ENCODE results near the gene SAE1.
A peak's percentile ranks its signal among the peaks of the same experiment; 100 is the strongest.

SAE1 gene

DNA sequence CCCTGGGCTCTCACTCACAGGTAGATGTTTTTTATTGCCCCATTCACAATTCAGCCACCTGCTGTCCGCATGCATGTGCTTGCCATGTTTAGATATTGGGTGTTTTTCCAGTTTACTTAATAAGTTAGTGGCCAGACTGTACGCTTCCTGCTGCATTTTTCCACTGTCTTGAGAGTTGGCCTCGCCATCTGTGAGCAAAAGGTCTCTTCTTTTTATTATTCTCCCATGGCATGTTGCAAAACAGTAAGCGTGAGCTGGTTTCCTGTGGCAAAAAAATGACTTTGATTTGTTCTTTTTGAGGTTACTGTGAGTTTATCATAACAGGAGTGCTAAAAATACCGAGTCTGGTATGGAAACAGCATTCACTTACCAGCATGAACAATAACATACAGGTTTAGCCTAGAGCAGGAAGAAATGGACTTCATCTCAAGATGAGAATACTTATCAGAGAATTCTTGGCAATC, 46.0 kb downstream of the SAE1 start:
- H3K27me3 Mint-ChIP-seq (ENCODE audit: low read depth): no peaks in the 10 kb centered on the region
- peaks cover 40% of the 10 kb centered on the region for H3K4me1 Mint-ChIP-seq (ENCODE audit: low read depth)
- H3K4me3 Mint-ChIP-seq: peak overlapping the region; percentile 68
- peak overlapping the region; percentile 67 for H3K27ac Mint-ChIP-seq
- peaks cover 66% of the 10 kb centered on the region for H3K36me3 Mint-ChIP-seq (ENCODE audit: low read depth)
- DNase-seq (ENCODE audit: low spot score): peak; percentile 55
- H3K9me3 Mint-ChIP-seq: no peaks in the 10 kb centered on the region

DNA sequence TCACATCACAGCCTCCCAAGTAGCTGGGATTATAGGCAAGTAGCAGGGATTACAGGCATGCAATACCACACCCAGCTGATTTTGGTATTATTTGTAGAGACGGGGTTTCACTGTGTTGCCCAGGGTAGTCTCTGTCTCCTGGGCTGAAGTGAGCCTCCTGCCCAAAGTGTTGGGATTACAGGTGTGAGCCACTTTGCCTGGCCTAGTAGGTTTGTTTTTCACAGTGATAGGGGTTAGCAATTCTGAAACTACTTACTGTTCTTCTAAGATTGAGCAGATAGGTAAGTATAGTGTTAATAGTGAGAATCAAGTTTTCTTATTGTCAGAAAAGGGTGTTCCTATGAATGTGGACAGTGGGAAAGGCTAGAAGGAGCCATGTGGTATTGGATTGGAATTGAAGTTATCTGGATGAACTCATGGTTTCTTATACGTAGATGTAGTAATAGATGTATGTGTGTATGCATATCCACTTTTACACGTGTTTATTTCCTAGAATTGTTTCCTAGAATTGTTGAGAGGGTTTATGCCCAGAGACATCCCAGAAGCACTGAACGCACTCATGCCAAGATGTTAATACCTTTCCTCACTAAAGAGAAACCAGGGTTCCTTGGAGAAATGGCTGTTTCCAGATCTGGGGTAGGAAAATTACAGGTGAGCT, 49.1 kb downstream of the SAE1 start:
- Mint-ChIP-seq H3K9me3 (no peaks in the 10 kb centered on the region), H3K27ac (peak overlapping the region; percentile 27), H3K27me3 (ENCODE audit: low read depth) (no peaks in the 10 kb centered on the region), H3K4me1 (ENCODE audit: low read depth) (peaks cover 63% of the 10 kb centered on the region), H3K4me3 (peak overlapping the region; percentile 41), H3K36me3 (ENCODE audit: low read depth) (peaks cover 70% of the 10 kb centered on the region)
- peak; percentile 23 for DNase-seq (ENCODE audit: low spot score)

DNA sequence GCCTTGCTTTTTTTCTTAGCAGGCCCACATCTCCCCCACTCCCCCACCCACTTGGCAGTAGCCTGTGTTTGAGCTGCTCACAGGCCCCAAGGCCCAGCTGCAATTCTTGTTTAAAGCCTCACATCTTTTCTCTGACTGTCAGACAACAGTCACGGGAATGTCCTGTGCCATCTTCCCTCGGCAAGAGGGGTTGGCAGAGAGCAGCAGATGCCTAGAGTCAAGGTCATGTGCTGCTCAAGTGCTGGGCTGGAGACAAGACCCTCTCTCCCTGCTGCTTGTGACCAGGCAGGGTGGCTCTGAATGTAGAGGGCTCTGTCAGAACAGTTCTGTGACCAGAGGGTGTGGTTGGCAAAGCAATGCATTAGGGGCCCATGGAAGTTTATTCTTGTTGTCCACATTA, 53.0 kb downstream of the SAE1 start:
- Mint-ChIP-seq H3K9me3 (no peaks in the 10 kb centered on the region), H3K27me3 (ENCODE audit: low read depth) (no peaks in the 10 kb centered on the region), H3K36me3 (ENCODE audit: low read depth) (peaks cover 53% of the 10 kb centered on the region), H3K4me1 (ENCODE audit: low read depth) (peaks cover 58% of the 10 kb centered on the region), H3K4me3 (peak overlapping the region; percentile 47), H3K27ac (peak overlapping the region; percentile 54)
- DNase-seq (ENCODE audit: low spot score): no peak

- H3K27ac Mint-ChIP-seq: peak overlapping the region; percentile 95
- no peaks in the 10 kb centered on the region for H3K9me3 Mint-ChIP-seq
- H3K4me1 Mint-ChIP-seq (ENCODE audit: low read depth): peaks cover 67% of the 10 kb centered on the region
- no peaks in the 10 kb centered on the region for H3K27me3 Mint-ChIP-seq (ENCODE audit: low read depth)
- H3K4me3 Mint-ChIP-seq: peak overlapping the region; percentile 71
- DNase-seq (ENCODE audit: low spot score): peak; percentile 92
- H3K36me3 Mint-ChIP-seq (ENCODE audit: low read depth): peaks cover 50% of the 10 kb centered on the region
These were observed 56.1 kb downstream of the SAE1 start for GRCh38 chr19:47186446-47187334.

GRCh38 chr19:47187335-47187655, 56.7 kb downstream of the SAE1 start:
- peaks cover 46% of the 10 kb centered on the region for H3K36me3 Mint-ChIP-seq (ENCODE audit: low read depth)
- peak overlapping the region; percentile 71 for H3K4me3 Mint-ChIP-seq
- H3K9me3 Mint-ChIP-seq: no peaks in the 10 kb centered on the region
- H3K27me3 Mint-ChIP-seq (ENCODE audit: low read depth): no peaks in the 10 kb centered on the region
- no peak for DNase-seq (ENCODE audit: low spot score)
- H3K27ac Mint-ChIP-seq: peak overlapping the region; percentile 95
- H3K4me1 Mint-ChIP-seq (ENCODE audit: low read depth): peaks cover 63% of the 10 kb centered on the region

- Mint-ChIP-seq H3K36me3 (ENCODE audit: low read depth) (peaks cover 43% of the 10 kb centered on the region), H3K9me3 (no peaks in the 10 kb centered on the region), H3K4me1 (ENCODE audit: low read depth) (peaks cover 59% of the 10 kb centered on the region), H3K27ac (peak overlapping the region; percentile 74), H3K4me3 (no peak overlapping the region), H3K27me3 (ENCODE audit: low read depth) (no peaks in the 10 kb centered on the region)
- DNase-seq (ENCODE audit: low spot score): no peak
These were observed 57.2 kb downstream of the SAE1 start for GRCh38 chr19:47187797-47188196.

GRCh38 chr19:47188507-47189033, 57.9 kb downstream of the SAE1 start:
- peak overlapping the region; percentile 9 for H3K4me3 Mint-ChIP-seq
- H3K27me3 Mint-ChIP-seq (ENCODE audit: low read depth): no peaks in the 10 kb centered on the region
- peaks cover 36% of the 10 kb centered on the region for H3K36me3 Mint-ChIP-seq (ENCODE audit: low read depth)
- peaks cover 52% of the 10 kb centered on the region for H3K4me1 Mint-ChIP-seq (ENCODE audit: low read depth)
- peak overlapping the region; percentile 33 for H3K27ac Mint-ChIP-seq
- no peak for DNase-seq (ENCODE audit: low spot score)
- no peaks in the 10 kb centered on the region for H3K9me3 Mint-ChIP-seq

- Mint-ChIP-seq H3K36me3 (ENCODE audit: low read depth) (peaks cover 30% of the 10 kb centered on the region), H3K4me3 (peak overlapping the region; percentile 53), H3K27ac (peak overlapping the region; percentile 80), H3K4me1 (ENCODE audit: low read depth) (peaks cover 46% of the 10 kb centered on the region), H3K27me3 (ENCODE audit: low read depth) (no peaks in the 10 kb centered on the region), H3K9me3 (no peaks in the 10 kb centered on the region)
- peak; percentile 71 for DNase-seq (ENCODE audit: low spot score)
These were observed 59.6 kb downstream of the SAE1 start for GRCh38 chr19:47190167-47190727.

DNA sequence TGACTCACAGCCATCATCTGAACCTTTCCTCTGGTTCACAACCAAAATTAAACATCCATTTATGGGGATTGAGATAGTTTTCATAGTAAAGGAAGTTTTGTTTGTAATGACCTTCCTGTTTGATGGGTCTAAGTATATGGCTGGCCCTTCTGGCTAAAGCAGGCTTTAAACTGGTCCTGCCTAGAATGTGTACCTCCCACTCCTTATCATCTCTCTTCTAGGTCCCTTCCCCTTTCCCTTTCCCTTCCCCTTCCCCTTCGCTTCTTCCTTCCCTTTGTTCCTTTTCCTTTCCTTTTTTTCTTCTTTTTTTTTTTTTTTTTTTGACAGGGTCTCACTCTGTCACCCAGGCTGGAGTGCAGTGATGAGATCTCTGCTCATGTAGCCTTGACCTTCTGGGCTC, 64.8 kb downstream of the SAE1 start:
- Mint-ChIP-seq H3K4me1 (ENCODE audit: low read depth) (peaks cover 14% of the 10 kb centered on the region), H3K27ac (peak overlapping the region; percentile 15), H3K4me3 (no peak overlapping the region), H3K36me3 (ENCODE audit: low read depth) (peaks cover 33% of the 10 kb centered on the region), H3K9me3 (no peaks in the 10 kb centered on the region), H3K27me3 (ENCODE audit: low read depth) (no peaks in the 10 kb centered on the region)
- DNase-seq (ENCODE audit: low spot score): no peak

DNA sequence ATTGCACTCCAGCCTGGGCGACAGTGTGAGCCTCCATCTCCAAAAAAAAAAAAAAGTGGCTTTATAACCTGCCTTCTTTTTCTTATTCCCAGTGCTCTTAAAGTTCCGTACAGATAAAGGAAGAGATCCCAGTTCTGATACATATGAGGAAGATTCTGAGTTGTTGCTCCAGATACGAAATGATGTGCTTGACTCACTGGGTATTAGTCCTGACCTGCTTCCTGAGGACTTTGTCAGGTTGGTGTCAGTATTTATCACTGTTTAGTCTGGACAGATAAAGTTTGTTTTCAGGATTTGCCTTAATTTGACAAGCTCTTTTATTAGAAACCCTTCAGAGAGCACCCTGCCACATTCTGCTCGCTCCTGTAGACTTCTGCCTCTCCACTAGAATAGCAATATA, 66.5 kb downstream of the SAE1 start:
- Mint-ChIP-seq H3K27ac (no peak overlapping the region), H3K4me1 (ENCODE audit: low read depth) (peaks cover 8% of the 10 kb centered on the region), H3K4me3 (no peak overlapping the region), H3K27me3 (ENCODE audit: low read depth) (no peaks in the 10 kb centered on the region), H3K36me3 (ENCODE audit: low read depth) (peaks cover 32% of the 10 kb centered on the region), H3K9me3 (no peaks in the 10 kb centered on the region)
- no peak for DNase-seq (ENCODE audit: low spot score)

DNA sequence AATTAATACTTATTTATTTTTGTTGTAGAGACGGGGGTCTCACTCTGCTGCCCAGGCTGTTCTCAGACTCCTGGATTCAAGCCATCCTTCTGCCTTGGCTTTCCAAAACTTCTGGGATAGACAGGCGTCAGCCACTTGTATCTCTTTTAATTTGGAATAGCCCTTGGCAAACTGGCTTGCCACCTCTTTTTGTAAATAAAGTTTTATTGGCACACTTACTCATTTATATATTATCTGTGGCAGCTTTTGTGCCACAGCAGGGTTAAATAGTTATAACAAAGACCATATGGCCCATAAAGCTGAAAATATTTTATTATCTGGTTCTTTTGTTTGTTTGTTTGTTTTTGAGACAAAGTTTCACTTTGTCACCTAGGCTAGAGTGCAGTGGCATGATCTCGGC, 69.9 kb downstream of the SAE1 start:
- H3K36me3 Mint-ChIP-seq (ENCODE audit: low read depth): peaks cover 43% of the 10 kb centered on the region
- H3K9me3 Mint-ChIP-seq: no peaks in the 10 kb centered on the region
- H3K27me3 Mint-ChIP-seq (ENCODE audit: low read depth): no peaks in the 10 kb centered on the region

DNA sequence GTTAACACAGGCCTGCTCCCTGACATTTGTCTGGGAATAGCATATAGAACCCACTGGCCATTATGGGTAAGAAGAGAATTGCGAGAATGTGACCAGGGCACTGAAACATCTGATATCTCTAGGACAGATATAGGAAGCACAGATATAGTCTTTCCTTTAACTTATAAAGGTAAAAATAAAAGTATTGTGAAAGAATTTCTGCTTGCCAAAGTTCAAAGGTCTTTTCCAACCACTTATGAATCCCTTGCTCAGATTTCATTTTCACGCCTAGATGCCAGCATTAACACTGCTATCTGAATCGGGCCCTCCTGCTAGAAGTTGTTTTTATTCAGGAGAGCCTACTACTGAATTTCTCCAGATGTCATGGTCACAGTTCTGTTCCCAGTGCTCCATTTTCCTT, 72.6 kb downstream of the SAE1 start:
- H3K9me3 Mint-ChIP-seq: no peaks in the 10 kb centered on the region
- H3K4me1 Mint-ChIP-seq (ENCODE audit: low read depth): peaks cover 12% of the 10 kb centered on the region
- peak overlapping the region; percentile 71 for H3K27ac Mint-ChIP-seq
- DNase-seq (ENCODE audit: low spot score): no peak
- H3K27me3 Mint-ChIP-seq (ENCODE audit: low read depth): no peaks in the 10 kb centered on the region
- peaks cover 46% of the 10 kb centered on the region for H3K36me3 Mint-ChIP-seq (ENCODE audit: low read depth)
- no peak overlapping the region for H3K4me3 Mint-ChIP-seq

More for the DNA sequence above, 69.9 kb downstream of the SAE1 start:
- DNase-seq (ENCODE audit: low spot score): no peak
- Mint-ChIP-seq H3K4me3 (no peak overlapping the region), H3K4me1 (ENCODE audit: low read depth) (peaks cover 11% of the 10 kb centered on the region), H3K27ac (no peak overlapping the region)

DNA sequence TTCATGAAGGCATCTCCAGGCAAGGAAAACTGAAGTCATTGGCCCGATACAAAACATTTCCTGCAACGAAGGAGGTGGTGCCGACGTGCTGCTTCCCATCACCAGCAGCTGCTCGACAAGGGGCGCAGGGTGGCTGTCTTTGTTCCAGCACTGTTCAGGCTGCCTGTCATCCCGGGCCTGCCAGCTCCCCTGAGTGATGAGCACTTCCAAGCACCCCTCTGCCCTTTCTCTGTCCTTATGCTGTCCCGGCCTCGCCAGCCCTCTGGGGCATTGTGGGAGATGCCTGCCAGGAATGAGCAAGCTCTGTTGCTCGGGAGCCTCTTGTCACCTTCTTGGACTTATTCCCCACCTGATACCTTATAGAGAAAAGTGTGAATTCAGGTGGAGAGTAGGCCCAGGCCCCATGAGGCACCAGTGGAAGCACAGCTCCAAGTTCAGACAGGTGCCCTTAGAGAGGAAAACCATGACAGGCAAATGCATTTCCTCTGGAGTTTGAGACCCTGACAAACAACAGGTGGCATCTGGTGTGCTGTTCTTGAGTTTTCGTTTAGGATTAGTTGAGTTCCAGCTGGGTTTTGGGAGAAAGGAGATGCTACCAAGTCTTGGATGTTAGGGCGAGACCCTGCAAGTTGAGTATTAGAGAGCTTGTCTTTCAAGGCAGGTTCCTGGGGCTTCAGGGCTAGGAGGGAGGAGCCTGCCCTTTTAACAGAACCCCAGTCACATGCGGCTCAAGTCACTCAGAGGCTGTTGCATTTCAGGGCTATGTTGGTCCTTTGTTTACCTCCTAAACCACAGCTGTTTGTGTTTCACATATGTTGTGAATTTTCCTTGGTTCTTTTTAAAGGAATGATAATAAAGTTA, 78.9 kb downstream of the SAE1 start:
- H3K4me1 Mint-ChIP-seq (ENCODE audit: low read depth): peaks cover 9% of the 10 kb centered on the region
- H3K27ac Mint-ChIP-seq: peak overlapping the region; percentile 15
- no peaks in the 10 kb centered on the region for H3K27me3 Mint-ChIP-seq (ENCODE audit: low read depth)
- DNase-seq (ENCODE audit: low spot score): no peak
- peaks cover 48% of the 10 kb centered on the region for H3K36me3 Mint-ChIP-seq (ENCODE audit: low read depth)
- H3K4me3 Mint-ChIP-seq: no peak overlapping the region
- H3K9me3 Mint-ChIP-seq: no peaks in the 10 kb centered on the region

All from T-helper 2 cell treated with Interferon-gamma antibody and Interleukin-4, amounts not matched to agents 5 μg/mL and 100 μg/mL, for 36 hours (primary cell).